NCI-H460 (cell line): ENCODE results near the gene ULBP2. TPM values are rescaled to one million over a fixed set of nuclear protein-coding genes. Genes with fewer than 3 reads are reported as not detected.

Experiments used
- DNase-seq: peaks from one replicate; pipeline ENCODE4 v3.0.0-alpha.2; 2016; ENCODE audit warnings: low read depth; ENCODE audit errors: extremely low read depth
- polyA plus RNA-seq: library from polyadenylated mRNA; depleted of rRNA; stranded (reverse); fragments of >200 nt; gene quantifications from 2 replicates; pipeline ENCODE4 v1.2.3, GENCODE V29; 2014; cell fraction: nucleus; rRNA removed
- total RNA-seq: library from RNA; depleted of rRNA; stranded (reverse); fragments of >200 nt; shearing (Covaris generic); gene quantifications from 2 replicates; pipeline ENCODE4 v1.2.3, GENCODE V29; 2014; rRNA removed

ULBP2 gene
- 3.8 and 4.5 TPM in 2 replicates for total RNA-seq
- 2.0 and 7.5 TPM in 2 replicates for polyA plus RNA-seq

GRCh38 chr6:149941583-149942460 lies at the start of gene ULBP2:
Gene ULBP2 (plus strand): TSS chr6:149942014. CDS start chr6:149942073, 59 bp downstream.
- DNase-seq: peak; percentile 65

- no peak for DNase-seq
These were observed 46.7 kb upstream of the ULBP2 start for GRCh38 chr6:149895048-149895590.

- no peak for DNase-seq
These were observed 46.0 kb upstream of the ULBP2 start for GRCh38 chr6:149895833-149896271.

GRCh38 chr6:149896491-149896890 lies 45.3 kb upstream of the ULBP2 start:
- no peak for DNase-seq

GRCh38 chr6:149897015-149897697 lies 44.7 kb upstream of the ULBP2 start:
- DNase-seq: no peak

GRCh38 chr6:149897855-149898744 lies 43.7 kb upstream of the ULBP2 start, which contains the start of gene RAET1E:
Gene RAET1E (minus strand): TSS chr6:149898113. CDS start chr6:149890901, 7,212 bp downstream.
- DNase-seq: no peak

- no peak for DNase-seq
These were observed 42.8 kb upstream of the ULBP2 start for GRCh38 chr6:149898966-149899365.

- no peak for DNase-seq
These were observed 42.3 kb upstream of the ULBP2 start for GRCh38 chr6:149899486-149899885.

GRCh38 chr6:149899926-149900619 lies 41.7 kb upstream of the ULBP2 start:
- no peak for DNase-seq

- no peak for DNase-seq
These were observed 41.0 kb upstream of the ULBP2 start for GRCh38 chr6:149900620-149901443.

GRCh38 chr6:149901444-149902140 lies 40.2 kb upstream of the ULBP2 start:
- DNase-seq: no peak

- no peak for DNase-seq
These were observed 37.7 kb upstream of the ULBP2 start for GRCh38 chr6:149903938-149904611.

GRCh38 chr6:149904661-149905370 lies 37.0 kb upstream of the ULBP2 start:
- DNase-seq: no peak

- no peak for DNase-seq
These were observed 36.4 kb upstream of the ULBP2 start for GRCh38 chr6:149905371-149905910.

- DNase-seq: no peak
These were observed 35.9 kb upstream of the ULBP2 start for GRCh38 chr6:149905911-149906371.

GRCh38 chr6:149906405-149906804 lies 35.4 kb upstream of the ULBP2 start:
- DNase-seq: no peak

- no peak for DNase-seq
These were observed 34.5 kb upstream of the ULBP2 start for GRCh38 chr6:149907317-149907716.
